Suprapubic skin (tissue), 4 donors: ENCODE results near the gene WNT6. TPM values are rescaled to one million over a fixed set of nuclear protein-coding genes. Genes with fewer than 3 reads are reported as not detected.

ENCODE experiments used
- DNase-seq, 2 donors: peaks; one replicate each; pipeline ENCODE4 v3.0.0-alpha.2; 2019; ENCODE audit warnings: low spot score in 2 of 2
- H3K27ac ChIP-seq: fragments of 200-600 bp; sonication (generic); one replicate; pipeline ENCODE4 v1.5.1; 2019
- H3K27me3 ChIP-seq: fragments of 200-600 bp; sonication (generic); one replicate; pipeline ENCODE4 v1.5.1; 2019
- H3K36me3 ChIP-seq: fragments of 200-600 bp; sonication (generic); one replicate; pipeline ENCODE4 v1.5.1; 2019
- H3K4me1 ChIP-seq: fragments of 200-600 bp; sonication (generic); one replicate; pipeline ENCODE4 v1.5.1; 2019
- H3K4me3 ChIP-seq: fragments of 200-600 bp; sonication (generic); one replicate; pipeline ENCODE4 v1.5.1; 2019; ENCODE audit warnings: mild to moderate bottlenecking
- H3K9me3 ChIP-seq: fragments of 200-600 bp; sonication (generic); one replicate; pipeline ENCODE4 v1.5.1; 2019
- EP300 ChIP-seq: sonication (generic); formaldehyde crosslinking; IDR thresholded peaks from one replicate; pipeline ENCODE4 v1.6.1; 2017; ENCODE audit warnings: antibody characterized with exemption
- POLR2A ChIP-seq, 2 donors: fragments of 450-650 bp; IDR thresholded peaks; one replicate each; pipeline ENCODE4 v1.6.1; 2017; ENCODE audit warnings: antibody characterized with exemption in 2 of 2, mild to moderate bottlenecking in 2 of 2, moderate library complexity in 2 of 2
- POLR2AphosphoS5 ChIP-seq, 3 donors: sonication (generic); formaldehyde crosslinking; IDR thresholded peaks; one replicate each; pipeline ENCODE4 v1.6.1; 2017; ENCODE audit warnings: antibody characterized with exemption in 3 of 3
- WGBS: methylation state at CpG from one replicate; pipeline ENCODE4 v1.1.5; 2018; 5-methylcytosine and 5-hydroxymethylcytosine counted together
- total RNA-seq, 4 donors: library from RNA; depleted of rRNA; stranded (reverse); fragments of >200 nt; gene quantifications; one replicate each; pipeline ENCODE4 v1.1.0, GENCODE V29; 2016
- TF ChIP-seq, protein P1 (sequence below), 2 donors: fragments of 200-600 bp in 1 of 2; fragments of 450-650 bp in 1 of 2; sonication (generic) in 1 of 2; IDR thresholded peaks; one replicate each; pipeline ENCODE4 v1.5.1; 2016 to 2019; ENCODE audit warnings: antibody characterized with exemption in 2 of 2, mild to moderate bottlenecking in 1 of 2, moderate library complexity in 1 of 2

The WNT6 gene
- total RNA-seq, 4 donors from 2014 or later, result 1.4 to 3.7 (median 2.3) TPM

DNA sequence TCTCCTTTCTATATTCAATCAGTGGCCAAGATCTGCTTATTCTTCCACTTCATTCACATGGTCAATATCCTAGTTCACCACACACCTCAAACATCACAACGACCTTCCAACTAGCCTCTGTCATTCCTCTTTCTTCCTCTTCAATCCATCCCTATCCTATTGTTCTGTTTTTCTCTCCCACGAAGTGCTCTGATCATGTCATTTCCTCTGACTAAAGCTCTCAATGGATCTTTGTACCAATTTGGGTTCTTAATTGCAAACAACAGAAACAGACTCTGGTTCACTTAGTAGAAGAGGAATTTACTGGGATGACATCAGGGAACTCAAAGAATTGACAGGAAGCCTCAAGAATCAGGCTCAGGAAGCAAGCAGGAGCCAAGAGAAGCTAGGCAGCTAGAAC is 44.6 kb downstream of the WNT6 start:
- WGBS, result 36% methylated on average over 2 of the region's 2 CpGs
- H3K27me3 ChIP-seq, result peaks cover 38% of the 10 kb centered on the region

DNA sequence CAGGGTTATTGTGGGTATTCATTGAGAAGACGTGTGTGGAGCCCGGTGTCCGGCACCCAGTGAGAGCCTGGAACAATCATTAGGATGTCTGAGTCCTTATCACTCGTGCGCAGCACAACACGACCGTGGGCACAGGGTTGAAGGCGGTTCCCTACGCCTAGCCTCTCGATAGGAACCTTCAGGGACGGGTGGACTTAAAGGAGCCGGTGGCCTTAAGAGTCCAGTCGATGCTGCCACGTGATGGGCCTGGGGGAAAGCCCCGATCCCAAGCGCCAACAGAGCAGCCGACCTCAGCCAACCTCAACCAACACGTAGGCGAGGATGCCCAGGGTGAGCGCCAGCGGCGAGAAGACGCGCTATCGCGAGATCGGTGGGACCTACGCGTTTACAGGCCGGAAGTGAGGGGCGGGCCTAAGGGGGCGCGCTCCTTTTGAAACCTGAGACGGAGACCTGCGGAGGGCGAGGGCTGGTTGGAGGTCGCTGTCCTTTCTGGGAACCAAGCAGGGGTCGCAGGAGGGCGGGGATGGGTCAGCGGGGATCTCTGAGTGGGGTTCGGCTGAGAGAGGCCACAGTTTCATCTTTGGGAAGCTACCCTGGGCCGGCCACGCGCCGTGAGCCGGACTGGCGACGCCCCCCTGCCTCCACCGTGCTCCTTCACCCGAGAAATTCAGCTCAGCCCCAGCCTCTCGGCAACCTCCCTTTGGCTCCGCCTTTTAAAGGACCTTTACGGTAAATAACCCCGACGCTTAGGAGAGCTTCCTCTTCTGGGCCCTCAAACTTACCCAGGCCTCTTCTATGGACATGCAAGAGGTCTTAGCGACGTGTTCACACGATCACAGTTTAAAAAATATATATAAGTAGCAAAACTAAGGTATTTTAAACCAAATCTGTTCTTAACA is 49.4 kb downstream of the WNT6 start:
- Histone ChIP-seq H3K4me3 (peak overlapping the region; percentile 70), H3K36me3 (no peaks in the 10 kb centered on the region), H3K9me3 (no peaks in the 10 kb centered on the region), H3K4me1 (peaks cover 13% of the 10 kb centered on the region), H3K27ac (no peak overlapping the region), H3K27me3 (peaks cover 14% of the 10 kb centered on the region)
- peak; percentile 94 for DNase-seq
- under 1% methylated on average over 25 of the region's 58 CpGs for WGBS
- TF ChIP-seq POLR2A (IDR thresholded peaks at IDR 0.05) (no peak), POLR2AphosphoS5 (IDR thresholded peaks at IDR 0.05) (no peak), EP300 (no peak)
- TF ChIP-seq, protein P1, sequence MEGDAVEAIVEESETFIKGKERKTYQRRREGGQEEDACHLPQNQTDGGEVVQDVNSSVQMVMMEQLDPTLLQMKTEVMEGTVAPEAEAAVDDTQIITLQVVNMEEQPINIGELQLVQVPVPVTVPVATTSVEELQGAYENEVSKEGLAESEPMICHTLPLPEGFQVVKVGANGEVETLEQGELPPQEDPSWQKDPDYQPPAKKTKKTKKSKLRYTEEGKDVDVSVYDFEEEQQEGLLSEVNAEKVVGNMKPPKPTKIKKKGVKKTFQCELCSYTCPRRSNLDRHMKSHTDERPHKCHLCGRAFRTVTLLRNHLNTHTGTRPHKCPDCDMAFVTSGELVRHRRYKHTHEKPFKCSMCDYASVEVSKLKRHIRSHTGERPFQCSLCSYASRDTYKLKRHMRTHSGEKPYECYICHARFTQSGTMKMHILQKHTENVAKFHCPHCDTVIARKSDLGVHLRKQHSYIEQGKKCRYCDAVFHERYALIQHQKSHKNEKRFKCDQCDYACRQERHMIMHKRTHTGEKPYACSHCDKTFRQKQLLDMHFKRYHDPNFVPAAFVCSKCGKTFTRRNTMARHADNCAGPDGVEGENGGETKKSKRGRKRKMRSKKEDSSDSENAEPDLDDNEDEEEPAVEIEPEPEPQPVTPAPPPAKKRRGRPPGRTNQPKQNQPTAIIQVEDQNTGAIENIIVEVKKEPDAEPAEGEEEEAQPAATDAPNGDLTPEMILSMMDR (IDR thresholded peaks at IDR 0.05), result no peak

More for the DNA sequence above, 44.6 kb downstream of the WNT6 start:
- Histone ChIP-seq H3K4me1 (peaks cover 9% of the 10 kb centered on the region), H3K4me3 (no peak overlapping the region), H3K9me3 (no peaks in the 10 kb centered on the region), H3K36me3 (no peaks in the 10 kb centered on the region), H3K27ac (no peak overlapping the region)
- no peak for DNase-seq
- TF ChIP-seq POLR2AphosphoS5 (IDR thresholded peaks at IDR 0.05) (no peak), EP300 (no peak), POLR2A (IDR thresholded peaks at IDR 0.05) (no peak)
- TF ChIP-seq, protein P1 (IDR thresholded peaks at IDR 0.05), result no peak

DNA sequence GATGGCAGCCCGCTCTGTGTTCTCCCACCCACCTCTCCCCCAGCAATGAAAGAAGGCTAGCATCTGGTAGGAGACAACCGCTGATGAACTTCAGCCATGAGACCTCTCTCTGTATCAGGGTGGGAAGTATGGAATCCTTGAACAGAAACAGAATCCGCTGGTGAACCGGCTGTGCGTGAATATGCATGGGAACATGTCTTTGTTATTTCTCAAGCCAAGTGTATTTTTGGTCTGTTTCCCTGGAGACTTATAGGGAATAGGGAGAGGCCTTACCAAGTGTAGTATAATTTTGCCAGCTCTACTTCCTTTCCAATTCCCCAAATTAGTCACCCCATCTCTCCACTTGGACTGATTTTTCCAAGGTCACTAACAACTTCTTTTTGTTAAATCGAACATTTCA is 51.1 kb downstream of the WNT6 start:
- H3K36me3 ChIP-seq, result no peaks in the 10 kb centered on the region
- no peak overlapping the region for H3K27ac ChIP-seq
- no peak overlapping the region for H3K4me3 ChIP-seq
- no peak for TF ChIP-seq POLR2AphosphoS5 (IDR thresholded peaks at IDR 0.05)
- no peak for TF ChIP-seq POLR2A (IDR thresholded peaks at IDR 0.05)
- TF ChIP-seq, protein P1 (IDR thresholded peaks at IDR 0.05), result no peak
- no peak for TF ChIP-seq EP300
- no peaks in the 10 kb centered on the region for H3K9me3 ChIP-seq
- DNase-seq, result no peak
- H3K27me3 ChIP-seq, result peaks cover 6% of the 10 kb centered on the region
- WGBS, result 89% methylated on average over 6 of the region's 6 CpGs
- H3K4me1 ChIP-seq, result peaks cover 13% of the 10 kb centered on the region

DNA sequence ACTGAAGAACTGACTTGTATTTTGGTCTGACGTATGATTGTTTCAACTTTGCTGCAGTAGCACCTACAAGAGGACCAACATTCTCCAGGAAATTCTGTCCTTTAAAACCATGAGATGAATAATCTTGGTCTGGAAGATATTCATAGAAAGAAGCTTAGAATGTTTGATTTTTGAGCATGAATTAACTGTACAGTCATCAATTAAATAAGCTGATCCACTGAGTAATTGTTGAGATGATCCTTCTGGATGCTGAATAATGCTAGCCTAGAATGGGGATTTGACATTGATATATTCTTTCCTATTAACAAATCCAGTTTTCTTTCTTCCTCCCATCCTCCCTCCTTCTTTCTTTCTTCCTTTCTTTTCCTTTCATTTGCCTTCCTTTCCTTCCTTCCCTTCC is 60.9 kb downstream of the WNT6 start:
- 100% methylated on average over 1 of the region's 1 CpG for WGBS
- Histone ChIP-seq H3K27me3 (peaks cover 25% of the 10 kb centered on the region), H3K27ac (no peak overlapping the region)

More for the DNA sequence above, 60.9 kb downstream of the WNT6 start:
- DNase-seq, result no peak
- no peaks in the 10 kb centered on the region for H3K36me3 ChIP-seq
- TF ChIP-seq, protein P1 (IDR thresholded peaks at IDR 0.05), result no peak
- TF ChIP-seq POLR2A (IDR thresholded peaks at IDR 0.05) (no peak), EP300 (no peak), POLR2AphosphoS5 (IDR thresholded peaks at IDR 0.05) (no peak)
- H3K4me1 ChIP-seq, result no peaks in the 10 kb centered on the region
- no peak overlapping the region for H3K4me3 ChIP-seq
- H3K9me3 ChIP-seq, result no peaks in the 10 kb centered on the region

Other genes with a start within 250 kb of the WNT6 start
- gene ZNF142, start 200.2 kb upstream of the WNT6 start, total RNA-seq, result 10 to 100 TPM; 27.4 to 38.7 (median 30.7) TPM
- 10 to 100 TPM; 30.3 to 72.8 (median 39.2) TPM for gene BCS1L, start 200.1 kb upstream of the WNT6 start, total RNA-seq
- gene RNF25, start 187.8 kb upstream of the WNT6 start, total RNA-seq, result 10 to 100 TPM; 19.0 to 42.6 (median 23.2) TPM
- 10 to 100 TPM; 20.7 to 43.4 (median 21.9) TPM for gene STK36, start 187.7 kb upstream of the WNT6 start, total RNA-seq
- 10 to 100 TPM; 18.9 to 43.5 (median 25.2) TPM for gene TTLL4, start 149.0 kb upstream of the WNT6 start, total RNA-seq
- 10 to 100 TPM; 17.4 to 30.7 (median 21.8) TPM for gene CYP27A1, start 77.7 kb upstream of the WNT6 start, total RNA-seq
- gene PRKAG3, start 28.0 kb upstream of the WNT6 start, total RNA-seq, result under 1 TPM in 1 of 4 donors, not detected in 3; 0.26 TPM
- 10 to 100 TPM; 14.3 to 20.7 (median 16.3) TPM for gene WNT10A, start 21.0 kb downstream of the WNT6 start, total RNA-seq
- not detected for gene CDK5R2, start 99.9 kb downstream of the WNT6 start, total RNA-seq
- gene FEV, start 125.4 kb downstream of the WNT6 start, total RNA-seq, result not detected
- not detected for gene CRYBA2, start 133.6 kb downstream of the WNT6 start, total RNA-seq
- not detected for gene CFAP65, start 181.7 kb downstream of the WNT6 start, total RNA-seq
- under 1 TPM in 2 of 4 donors, not detected in 2; 0.23 to 0.30 TPM for gene IHH, start 201.1 kb downstream of the WNT6 start, total RNA-seq